Measurements from ENCODE around the gene EBPL. TPM values are rescaled to one million over a fixed set of nuclear protein-coding genes. Genes with fewer than 3 reads are reported as not detected.
A peak's percentile ranks its signal among the peaks of the same experiment; 100 is the strongest.

The EBPL gene
- total and polyA plus RNA-seq, 2 of the 4 experiments (the other 2 are of a cell fraction), result 57.9 to 65.3 TPM

GRCh38 chr13:49667773-49668172 is 23.5 kb downstream of the EBPL start:
- 0 out of 2 replicates have a peak, but pooled peaks cover 8% of the 10 kb centered on the region for H3K9me1 ChIP-seq (ENCODE audit: insufficient read depth, low read length)
- no peak overlapping the region for H3K18ac ChIP-seq (ENCODE audit: low read depth, low read length)
- DNase-seq (peak; percentile 44), ATAC-seq (ENCODE audit: low read depth) (peak; percentile 59)
- peaks cover 12 to 15% of the 10 kb centered on the region in 2 experiments; a peak in 3 of 4 replicates for H3K79me1 ChIP-seq (ENCODE audit: low read depth in 1 of 2, low read length in 2 of 2)
- no peak overlapping the region for H2BK120ac ChIP-seq (ENCODE audit: low read depth, low read length)
- H4K91ac ChIP-seq (ENCODE audit: insufficient read depth, low read depth, low read length), result no peak overlapping the region
- H2AK9ac ChIP-seq (replicated peaks; ENCODE audit: low read depth, low read length, poor library complexity), result no peak overlapping the region
- ChIA-PET POLR2A (ENCODE audit: unreplicated experiment) (no interaction called here), CTCF (no interaction called here)
- WGBS, 2 experiments (ENCODE audit: extremely low coverage in 2 of 2, insufficient read length in 1 of 2), result 67% methylated on average over 1 of the region's 2 CpGs; no CpG with 5 or more reads in 1 of the 2 experiments
- no peak overlapping the region for H2BK20ac ChIP-seq (ENCODE audit: low read depth, low read length)
- H4K5ac ChIP-seq (ENCODE audit: low read depth, low read length), result no peak overlapping the region
- H2AK5ac ChIP-seq (ENCODE audit: low read depth, low read length), result no peak overlapping the region
- no peak overlapping the region for H3K4me3 ChIP-seq (ENCODE audit: insufficient read depth, low read depth, low read length)
- dilution Hi-C loops (cut with HindIII; ENCODE audit: low sequenced_read_pairs, unreplicated experiment), result no loop called here
- peak overlapping the region in 1 of 2 experiments; percentile 24; a peak in 1 of 4 replicates for H4K8ac ChIP-seq (ENCODE audit: low read depth in 2 of 2, low read length in 2 of 2)
- no peak overlapping the region for H3K56ac ChIP-seq (ENCODE audit: extremely low read depth, insufficient read depth, low read length)
- H3K23ac ChIP-seq (ENCODE audit: low read depth, low read length), result 0 out of 2 replicates have a peak overlapping the region, but pooled peaks have one; percentile 8
- in situ Hi-C loops (cut with MboI; ENCODE audit: low sequenced_read_pairs), result loop anchor here (10.0 to 25.0 kb wide), 3 partner anchors 417 to 1395 kb away; partner anchors contain the start of gene RNASEH2B
- H2BK5ac ChIP-seq (ENCODE audit: low read depth, low read length, poor library complexity, severe bottlenecking), result no peak overlapping the region
- no peak overlapping the region for H2BK15ac ChIP-seq (ENCODE audit: low read depth, low read length)
- H3K4ac ChIP-seq (ENCODE audit: low read depth, low read length), result no peak overlapping the region
- TF ChIP-seq FOS (IDR thresholded peaks at IDR 0.05; ENCODE audit: low read depth, low read length), result no peak
- H3K9me3 ChIP-seq (ENCODE audit: control insufficient read depth, insufficient read depth, low read length), result no peaks in the 10 kb centered on the region
- H3K14ac ChIP-seq (replicated peaks; ENCODE audit: low read depth, low read length), result no peak overlapping the region
- no TSS peak for BruUV-seq (replicated peaks)
- H4K20me1 ChIP-seq (ENCODE audit: insufficient read depth, low read length), result peaks cover 2% of the 10 kb centered on the region; the same call in 1 of the 2 replicates
- no peak overlapping the region for H3K27ac ChIP-seq (ENCODE audit: insufficient read depth, low read length)
- intact Hi-C loops (cut with micrococcal nuclease), result loop anchor here (2.0 to 10.0 kb wide), 4 partner anchors 267 to 865 kb away; partner anchors contain the start of genes SPRYD7 and TRIM13
- no peak overlapping the region for H2AFZ ChIP-seq (replicated peaks; ENCODE audit: low read length, poor library complexity)
- no peaks in the 10 kb centered on the region for H3K27me3 ChIP-seq (ENCODE audit: control insufficient read depth, insufficient read depth, low read length)
- H3K9ac ChIP-seq (ENCODE audit: low read depth, low read length), result no peak overlapping the region
- H3K4me2 ChIP-seq (ENCODE audit: low read depth, low read length), result no peak overlapping the region
- H3K4me1 ChIP-seq (ENCODE audit: control insufficient read depth, insufficient read depth, low read length), result peaks cover 5% of the 10 kb centered on the region
- H3K36me3 ChIP-seq (ENCODE audit: control insufficient read depth, insufficient read depth, low read length), result peaks cover 28% of the 10 kb centered on the region
